Measurements from ENCODE around the gene NR6A1.
A peak's percentile ranks its signal among the peaks of the same experiment; 100 is the strongest.
"Not testable (repeated sequence)": the region's sequence is repeated elsewhere in the genome, so short reads cannot be mapped to it uniquely, and the experiment has no call there.

Gene NR6A1

GRCh38 chr9:124776618-124776953, 5.5 kb upstream of the NR6A1 start:
- no peak for DNase-seq

GRCh38 chr9:124774129-124774978, 3.2 kb upstream of the NR6A1 start:
- peak; percentile 75 for DNase-seq

- DNase-seq: no peak
These were observed 2.5 kb upstream of the NR6A1 start for GRCh38 chr9:124773473-124774128.

GRCh38 chr9:124772877-124773276, 1.8 kb upstream of the NR6A1 start:
- DNase-seq: not testable (repeated sequence)

- peak; percentile 82 for DNase-seq
These were observed 962 bp upstream of the NR6A1 start for GRCh38 chr9:124771867-124772679.

GRCh38 chr9:124770359-124771020, 621 bp downstream of the NR6A1 start:
- peak; percentile 38 for DNase-seq

GRCh38 chr9:124769549-124770358, 1.4 kb downstream of the NR6A1 start:
- DNase-seq: no peak

- no peak for DNase-seq
These were observed 2.2 kb downstream of the NR6A1 start for GRCh38 chr9:124768750-124769548.

GRCh38 chr9:124768334-124768733, 2.8 kb downstream of the NR6A1 start:
- no peak for DNase-seq

GRCh38 chr9:124767821-124768220, 3.3 kb downstream of the NR6A1 start:
- no peak for DNase-seq

- DNase-seq: no peak
These were observed 4.1 kb downstream of the NR6A1 start for GRCh38 chr9:124766815-124767554.

- no peak for DNase-seq
These were observed 4.8 kb downstream of the NR6A1 start for GRCh38 chr9:124766326-124766725.

- no peak for DNase-seq
These were observed 5.7 kb downstream of the NR6A1 start for GRCh38 chr9:124765439-124765835.

- DNase-seq: peak; percentile 17
These were observed 6.2 kb downstream of the NR6A1 start for GRCh38 chr9:124764774-124765438.

GRCh38 chr9:124762633-124763032, 8.5 kb downstream of the NR6A1 start:
- no peak for DNase-seq

- no peak for DNase-seq
These were observed 9.4 kb downstream of the NR6A1 start for GRCh38 chr9:124761710-124762109.

GRCh38 chr9:124761196-124761595, 9.9 kb downstream of the NR6A1 start:
- DNase-seq: no peak

- no peak for DNase-seq
These were observed 10.4 kb downstream of the NR6A1 start for GRCh38 chr9:124760719-124761118.

- no peak for DNase-seq
These were observed 11.8 kb downstream of the NR6A1 start for GRCh38 chr9:124759327-124759726.

- no peak for DNase-seq
These were observed 12.4 kb downstream of the NR6A1 start for GRCh38 chr9:124758691-124759090.

Measured in NCI-H345 (cell line).